GM18511 (cell line): ENCODE measurements around the gene PIGB.
"Not testable (repeated sequence)": the region's sequence is repeated elsewhere in the genome, so short reads cannot be mapped to it uniquely, and the experiment has no call there.

Experiments
- ATAC-seq: cut with Tn5 transposase; IDR thresholded peaks from one replicate; pipeline ENCODE4 v1.9.1; 2021; ENCODE audit warnings: mild to moderate bottlenecking, moderate library complexity; ENCODE audit not compliant: unreplicated experiment

PIGB gene

DNA sequence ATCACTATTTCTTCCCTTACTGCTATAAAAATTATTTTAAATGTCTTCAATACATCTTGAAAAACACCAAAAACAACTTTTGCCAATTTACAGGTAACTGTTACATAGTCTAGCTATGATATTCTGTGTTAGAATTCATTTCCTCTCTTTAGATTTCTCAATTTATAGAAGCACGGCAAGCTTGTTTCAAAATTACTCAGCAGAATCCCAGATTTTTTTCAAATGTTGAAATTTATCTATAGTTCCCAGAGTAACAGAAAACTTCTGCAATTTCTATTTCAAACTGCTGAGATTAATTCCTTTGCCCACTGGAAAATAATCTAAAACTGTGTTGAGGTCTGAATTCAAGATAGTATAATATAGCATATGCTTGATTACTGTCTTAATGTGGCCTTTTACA, 48.0 kb downstream of the PIGB start:
- no peak for ATAC-seq

- ATAC-seq = peak; percentile 69
Measured at GRCh38 chr15:55372701-55373440, 53.8 kb downstream of the PIGB start.

- ATAC-seq = no peak
Measured at GRCh38 chr15:55379095-55379494, 60.1 kb downstream of the PIGB start.

- ATAC-seq = no peak
Measured at GRCh38 chr15:55381595-55381994, 62.6 kb downstream of the PIGB start.

DNA sequence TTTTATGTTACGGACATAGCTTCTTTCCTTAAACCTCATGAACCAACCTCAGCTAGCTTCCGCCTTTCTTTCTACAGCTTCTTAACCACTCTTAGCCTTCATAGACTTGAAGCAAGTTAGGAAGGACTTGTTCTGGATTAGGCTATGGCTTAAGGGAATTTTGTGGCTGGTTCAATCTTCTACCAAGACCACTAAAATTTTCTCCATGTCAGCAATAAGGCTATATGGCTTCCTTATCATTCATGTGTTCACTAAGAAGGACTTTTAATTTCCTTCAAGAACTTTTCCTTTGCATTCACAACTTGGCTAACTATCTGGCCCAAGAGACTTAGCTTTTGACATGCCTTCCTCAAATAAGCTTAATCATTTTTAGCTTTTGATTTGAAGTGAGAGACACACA, 64.7 kb downstream of the PIGB start:
- ATAC-seq = no peak

DNA sequence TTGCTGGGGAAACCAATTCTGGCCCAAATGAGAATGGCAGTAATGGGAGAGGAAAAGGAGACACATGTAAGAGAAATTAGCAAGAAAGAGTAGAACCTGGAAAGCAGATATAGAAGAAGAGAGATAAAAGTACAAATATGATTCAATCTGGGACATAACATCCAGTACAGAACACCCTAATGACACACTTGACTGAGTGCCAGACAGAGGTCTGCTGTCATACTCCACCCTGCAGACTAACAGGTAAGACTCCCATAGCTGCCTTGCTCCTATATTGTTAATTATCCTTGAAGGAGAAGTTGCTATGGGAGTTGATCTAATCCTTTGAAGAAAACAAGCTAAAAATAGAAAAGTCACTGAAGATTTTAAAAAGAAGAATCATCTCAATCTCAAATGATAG, 68.0 kb downstream of the PIGB start:
- ATAC-seq = no peak

- ATAC-seq = no peak
Measured at GRCh38 chr15:55389264-55389607, 70.2 kb downstream of the PIGB start.

- ATAC-seq = no peak
Measured at GRCh38 chr15:55394694-55395093, 75.7 kb downstream of the PIGB start.

- no peak for ATAC-seq
Measured at GRCh38 chr15:55398243-55398642, 79.2 kb downstream of the PIGB start.

DNA sequence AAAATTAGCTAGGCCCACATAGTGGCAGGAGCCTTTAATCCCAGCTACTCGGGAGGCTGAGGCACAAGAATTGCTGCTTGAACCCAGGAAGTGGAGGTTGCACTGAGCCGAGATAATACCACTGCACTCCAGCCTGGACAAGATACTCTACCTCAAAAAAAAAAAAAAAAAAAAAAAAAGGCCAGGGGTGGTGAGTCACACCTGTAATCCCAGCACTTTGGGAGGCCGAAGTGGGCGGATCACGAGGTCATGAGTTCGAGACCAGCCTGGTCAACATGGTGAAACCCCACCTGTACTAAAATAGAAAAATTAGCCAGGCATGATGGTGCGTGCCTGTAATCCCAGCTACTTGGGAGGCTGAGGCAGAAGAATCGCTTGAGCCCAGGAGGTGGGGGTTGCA, 81.0 kb downstream of the PIGB start:
- not testable (repeated sequence) for ATAC-seq

DNA sequence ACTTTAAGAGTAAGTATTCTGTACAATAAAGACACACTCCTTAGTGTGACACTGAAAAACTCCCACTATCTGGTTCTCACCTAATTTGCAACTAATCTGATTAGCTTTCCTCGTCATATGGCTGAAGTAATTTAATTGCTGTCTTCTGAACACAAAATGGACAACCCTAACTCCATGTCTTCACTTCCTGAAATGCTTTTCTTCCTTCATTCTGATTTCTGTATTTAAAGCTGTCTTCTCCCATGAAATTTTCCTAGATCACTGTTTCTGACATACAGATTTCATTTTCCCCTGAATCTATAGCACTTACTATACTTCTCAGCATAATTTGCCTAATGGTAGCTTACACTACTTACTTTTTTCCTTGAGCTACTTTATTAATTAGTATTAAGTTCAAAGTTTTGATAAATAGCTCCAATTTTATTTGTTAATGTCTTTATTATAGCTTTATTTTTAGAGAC, 82.8 kb downstream of the PIGB start:
- no peak for ATAC-seq

DNA sequence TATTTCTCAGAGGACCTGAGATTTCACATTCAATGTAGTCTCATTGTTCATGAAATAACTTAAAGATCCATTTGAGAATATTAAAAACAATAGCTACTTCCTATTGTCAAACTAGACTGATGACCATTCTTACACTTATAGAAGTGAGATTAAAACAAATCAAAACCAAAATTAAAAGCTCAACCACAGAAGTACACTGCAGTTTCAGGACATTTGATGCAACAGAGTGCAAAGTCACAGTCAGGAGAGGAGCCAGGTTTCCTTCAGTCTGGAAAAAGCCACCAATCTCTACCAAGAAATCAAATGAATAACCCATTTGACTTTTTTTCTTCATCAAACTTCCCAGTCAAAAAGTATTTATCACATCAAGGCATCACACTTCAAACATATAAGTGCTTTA, 83.7 kb downstream of the PIGB start:
- peak; percentile 60 for ATAC-seq

GRCh38 chr15:55403531-55403930, 84.5 kb downstream of the PIGB start:
- no peak for ATAC-seq
